NCI-H69 (cell line): ENCODE measurements around the gene HLX.
A peak's percentile ranks its signal among the peaks of the same experiment; 100 is the strongest.

Source experiments
- DNase-seq: peaks from one replicate; lab custom pipeline; 2025; lab: John Stamatoyannopoulos, UW

Gene HLX

GRCh38 chr1:220882061-220882891, 3.0 kb downstream of the HLX start:
- no peak for DNase-seq

- no peak for DNase-seq
Observed at GRCh38 chr1:220884109-220884980, 5.1 kb downstream of the HLX start.

GRCh38 chr1:220884981-220885918, 6.0 kb downstream of the HLX start:
- DNase-seq, result no peak

GRCh38 chr1:220885971-220886370, 6.7 kb downstream of the HLX start:
- no peak for DNase-seq

GRCh38 chr1:220886470-220887201, 7.4 kb downstream of the HLX start:
- no peak for DNase-seq

- DNase-seq, result no peak
Observed at GRCh38 chr1:220887202-220887519, 7.9 kb downstream of the HLX start.

GRCh38 chr1:220887520-220888416, 8.5 kb downstream of the HLX start:
- no peak for DNase-seq

GRCh38 chr1:220888417-220888986, 9.3 kb downstream of the HLX start:
- no peak for DNase-seq

- no peak for DNase-seq
Observed at GRCh38 chr1:220889333-220889732, 10.1 kb downstream of the HLX start.

GRCh38 chr1:220889848-220890287, 10.6 kb downstream of the HLX start:
- DNase-seq, result no peak

GRCh38 chr1:220890602-220891001, 11.4 kb downstream of the HLX start:
- DNase-seq, result no peak

- DNase-seq, result no peak
Observed at GRCh38 chr1:220891224-220892085, 12.2 kb downstream of the HLX start.

GRCh38 chr1:220892086-220892376, 12.8 kb downstream of the HLX start:
- DNase-seq, result no peak

- no peak for DNase-seq
Observed at GRCh38 chr1:220892997-220893700, 13.9 kb downstream of the HLX start.

GRCh38 chr1:220893701-220894024, 14.4 kb downstream of the HLX start:
- DNase-seq, result no peak

- DNase-seq, result no peak
Observed at GRCh38 chr1:220894025-220894923, 15.0 kb downstream of the HLX start.

GRCh38 chr1:220894924-220895256, 15.6 kb downstream of the HLX start:
- no peak for DNase-seq

- peak; percentile 49 for DNase-seq
Observed at GRCh38 chr1:220895412-220895946, 16.2 kb downstream of the HLX start.
